HG03064 (cell line): Measurements from ENCODE around the gene IGFBP5.

Source experiments
- ATAC-seq: cut with Tn5 transposase; IDR thresholded peaks from one replicate; pipeline ENCODE4 v1.9.1; 2021; ENCODE audit warnings: low read depth; ENCODE audit not compliant: unreplicated experiment

Gene IGFBP5

DNA sequence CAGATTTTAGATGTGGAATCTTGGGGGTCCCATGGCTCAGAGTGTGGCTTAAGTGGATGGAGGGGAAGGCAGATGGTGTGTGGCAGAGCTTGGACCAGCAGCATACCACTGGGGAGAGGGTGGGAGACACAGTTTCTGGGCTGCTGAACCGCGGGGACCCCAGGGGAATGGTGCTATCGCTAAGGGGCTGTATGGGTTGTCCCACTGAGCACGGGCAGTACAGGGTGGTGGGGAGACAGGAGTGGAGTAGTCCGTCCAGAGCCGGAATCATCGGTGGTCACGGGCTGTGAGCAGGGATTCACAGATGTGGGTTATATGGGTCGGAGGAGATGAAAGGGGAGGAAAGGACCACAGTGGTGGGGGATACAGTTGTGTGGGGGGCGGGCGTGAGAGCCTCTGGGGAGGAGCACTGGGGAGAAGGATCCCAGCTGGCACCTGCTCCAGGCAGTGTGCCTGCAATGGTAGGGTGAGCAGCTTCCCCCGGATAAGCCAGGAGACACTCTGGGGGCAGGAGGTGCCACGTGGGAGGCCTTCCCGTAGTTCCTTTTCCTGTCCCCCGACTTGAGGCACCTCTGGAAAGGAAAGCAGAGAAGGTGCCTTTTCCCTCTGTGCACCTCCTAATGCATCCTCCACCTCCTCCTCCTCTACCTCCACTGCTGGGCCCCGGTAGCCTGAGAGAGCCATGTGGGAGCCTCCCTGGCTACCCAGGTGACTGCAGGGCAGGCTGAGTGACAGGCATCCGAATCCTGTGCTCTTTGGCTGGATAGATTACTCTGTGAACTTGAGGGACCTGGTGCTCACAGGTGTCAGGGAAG is 24.9 kb downstream of the IGFBP5 start:
- no peak for ATAC-seq

- no peak for ATAC-seq
Observed at GRCh38 chr2:216666461-216667233, 28.7 kb downstream of the IGFBP5 start.

DNA sequence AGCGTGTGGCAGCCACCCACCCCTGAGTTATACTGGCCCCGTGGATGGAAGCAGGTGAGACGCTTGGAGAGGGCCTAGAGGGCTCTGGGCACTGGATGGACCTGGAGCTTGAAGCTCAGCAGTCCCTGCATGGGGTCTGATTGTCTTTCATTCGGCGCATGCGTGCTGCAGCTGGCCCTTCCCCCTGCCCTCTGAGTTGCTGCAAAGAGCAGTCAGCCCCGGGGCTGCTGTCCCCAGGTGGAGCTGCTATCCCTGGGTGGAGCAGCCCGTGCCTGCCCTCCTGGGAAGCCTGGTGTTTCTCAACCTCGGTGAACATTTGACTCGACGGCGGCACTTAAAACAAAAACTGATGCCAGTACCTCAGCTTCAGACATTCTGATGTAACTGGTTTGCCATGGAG is 29.6 kb downstream of the IGFBP5 start:
- no peak for ATAC-seq

DNA sequence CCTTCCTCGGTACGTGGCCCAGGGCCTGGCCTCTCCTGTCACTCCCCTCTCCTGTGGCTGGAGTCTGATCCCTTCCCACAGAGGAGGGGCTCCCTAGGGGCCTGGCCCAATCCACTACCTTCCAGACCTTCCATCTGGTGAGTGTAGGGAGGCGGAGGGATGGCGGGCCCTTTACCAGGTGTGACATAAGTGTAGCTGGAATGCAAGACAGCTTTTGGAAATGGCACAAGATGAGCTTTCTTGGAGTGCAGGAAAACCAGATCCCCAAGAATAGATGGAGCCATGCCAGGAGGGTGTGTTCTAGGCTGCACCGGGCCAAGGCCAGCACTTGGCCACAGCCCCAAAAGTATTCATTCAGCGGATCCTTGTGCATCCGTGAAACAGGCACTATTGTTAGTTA is 30.1 kb downstream of the IGFBP5 start:
- no peak for ATAC-seq

- no peak for ATAC-seq
Observed at GRCh38 chr2:216664593-216665034, 30.7 kb downstream of the IGFBP5 start.

- no peak for ATAC-seq
Observed at GRCh38 chr2:216663846-216664245, 31.5 kb downstream of the IGFBP5 start.

DNA sequence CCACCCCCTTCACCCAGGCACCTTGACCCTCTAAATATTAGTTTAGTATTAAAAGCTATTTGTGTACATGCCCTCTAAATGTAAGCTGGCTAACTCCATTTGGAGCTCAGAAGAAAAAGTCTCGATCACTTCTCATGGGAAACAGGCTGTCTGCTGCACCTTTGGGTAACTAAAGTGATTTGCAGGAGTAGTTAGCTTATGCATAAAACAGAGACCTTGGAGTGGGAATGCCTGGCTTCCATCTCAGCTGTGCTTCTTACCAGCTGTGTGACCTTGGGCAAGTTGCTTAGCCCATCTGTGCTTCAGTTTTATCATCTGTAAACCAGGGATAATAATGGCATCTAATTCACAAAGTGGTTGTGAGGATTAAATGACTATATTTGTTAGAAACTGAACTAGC is 32.2 kb downstream of the IGFBP5 start:
- ATAC-seq, result no peak

- ATAC-seq, result no peak
Observed at GRCh38 chr2:216661639-216662375, 33.5 kb downstream of the IGFBP5 start.

- ATAC-seq, result no peak
Observed at GRCh38 chr2:216661051-216661450, 34.3 kb downstream of the IGFBP5 start.

GRCh38 chr2:216660496-216660895 is 34.9 kb downstream of the IGFBP5 start:
- ATAC-seq, result no peak

DNA sequence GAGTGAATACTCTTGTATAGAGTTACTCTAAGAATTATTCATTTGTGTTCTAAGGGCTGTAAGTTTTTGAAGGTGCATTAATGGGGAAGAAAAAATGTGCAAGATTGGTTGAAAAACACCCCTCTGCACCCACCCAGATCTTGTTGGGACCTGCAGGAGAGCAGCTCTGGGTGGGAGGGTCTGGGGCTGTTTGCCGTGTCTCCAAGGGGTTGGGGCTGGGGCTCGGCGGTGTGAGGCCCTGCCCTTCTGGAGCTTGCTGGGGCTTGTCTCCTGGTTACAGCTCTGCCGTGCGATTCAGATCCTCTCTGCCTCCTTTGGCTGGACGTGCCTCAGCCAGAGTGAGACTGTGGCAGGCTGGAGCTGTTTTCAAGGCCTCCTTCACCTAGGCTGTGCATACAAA is 36.1 kb downstream of the IGFBP5 start:
- no peak for ATAC-seq

- no peak for ATAC-seq
Observed at GRCh38 chr2:216658757-216659156, 36.6 kb downstream of the IGFBP5 start.

DNA sequence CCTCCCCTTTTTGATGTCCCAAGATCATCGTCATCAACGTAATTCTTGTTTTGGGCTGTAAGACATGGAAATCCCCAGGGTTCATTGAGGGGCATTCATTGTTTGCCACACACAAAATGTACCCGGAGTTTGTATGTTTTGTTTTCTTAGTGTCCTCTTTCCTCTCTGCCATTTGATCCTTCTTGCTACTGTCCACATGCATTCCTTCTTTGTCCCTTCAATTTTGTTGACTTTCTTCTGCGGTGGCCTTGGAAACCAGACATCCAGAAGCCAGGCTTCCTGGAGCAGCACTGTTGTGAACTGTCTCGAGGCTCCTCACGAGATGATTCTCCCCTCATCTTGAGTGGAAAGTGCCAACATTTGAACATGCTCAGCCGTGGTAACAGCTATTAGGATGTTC is 37.4 kb downstream of the IGFBP5 start:
- no peak for ATAC-seq

GRCh38 chr2:216657086-216657855 is 38.1 kb downstream of the IGFBP5 start:
- ATAC-seq, result no peak

- no peak for ATAC-seq
Observed at GRCh38 chr2:216654528-216655052, 40.8 kb downstream of the IGFBP5 start.

DNA sequence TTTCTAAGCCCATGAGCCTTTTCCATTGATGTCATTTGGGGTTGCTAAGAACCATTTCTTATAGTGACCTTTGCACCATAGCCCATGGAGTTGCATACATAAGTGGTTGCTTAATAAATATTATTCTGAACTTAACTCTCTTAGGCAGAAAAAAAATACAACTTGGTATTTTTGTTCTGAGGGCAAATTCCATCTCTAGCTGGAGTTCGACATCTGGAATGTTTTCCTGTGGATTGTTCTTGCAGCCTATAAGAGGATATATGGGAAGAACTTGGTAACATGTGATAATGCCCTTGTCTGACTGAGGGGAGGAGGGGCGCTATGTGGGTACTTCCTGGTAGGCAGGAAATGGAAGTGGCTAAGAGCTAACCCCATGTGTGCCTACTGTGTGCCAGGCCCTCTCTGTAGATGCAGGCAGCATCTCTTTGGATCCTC is 41.4 kb downstream of the IGFBP5 start:
- no peak for ATAC-seq

DNA sequence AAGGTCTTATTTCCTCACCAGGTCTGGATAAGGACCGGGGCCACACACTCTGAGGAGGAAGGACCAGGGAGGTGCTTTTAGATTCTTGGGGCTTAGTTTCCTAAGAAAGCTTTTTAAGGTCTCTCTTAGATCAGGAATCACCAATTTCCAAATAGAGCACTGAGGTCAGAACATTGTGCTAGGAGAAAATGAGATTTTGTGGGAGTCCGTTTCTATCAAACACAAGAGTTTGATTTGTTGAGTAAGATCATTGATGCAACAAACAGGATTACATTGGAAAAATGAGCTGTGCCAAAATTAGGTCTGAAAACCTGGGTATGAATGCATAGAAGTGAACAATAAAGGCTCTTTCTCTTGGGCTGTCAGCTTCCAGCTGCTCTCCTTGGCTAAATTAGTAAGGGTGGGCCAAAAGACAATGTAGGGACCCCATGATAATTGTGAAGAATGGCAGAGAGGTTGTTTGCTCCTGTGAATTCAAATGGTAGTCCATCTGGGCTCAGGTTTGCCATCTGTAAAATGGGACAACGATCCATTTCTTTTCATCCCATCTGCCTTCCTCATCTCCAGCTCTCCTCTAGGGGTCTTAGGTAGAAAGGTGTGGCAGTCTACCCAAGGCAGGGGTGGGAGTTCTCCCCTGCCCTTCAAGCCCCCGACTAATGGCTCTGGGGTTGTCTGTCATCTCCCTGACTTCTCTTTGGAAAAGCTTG is 42.1 kb downstream of the IGFBP5 start:
- no peak for ATAC-seq

GRCh38 chr2:216652566-216652965 is 42.8 kb downstream of the IGFBP5 start:
- no peak for ATAC-seq

DNA sequence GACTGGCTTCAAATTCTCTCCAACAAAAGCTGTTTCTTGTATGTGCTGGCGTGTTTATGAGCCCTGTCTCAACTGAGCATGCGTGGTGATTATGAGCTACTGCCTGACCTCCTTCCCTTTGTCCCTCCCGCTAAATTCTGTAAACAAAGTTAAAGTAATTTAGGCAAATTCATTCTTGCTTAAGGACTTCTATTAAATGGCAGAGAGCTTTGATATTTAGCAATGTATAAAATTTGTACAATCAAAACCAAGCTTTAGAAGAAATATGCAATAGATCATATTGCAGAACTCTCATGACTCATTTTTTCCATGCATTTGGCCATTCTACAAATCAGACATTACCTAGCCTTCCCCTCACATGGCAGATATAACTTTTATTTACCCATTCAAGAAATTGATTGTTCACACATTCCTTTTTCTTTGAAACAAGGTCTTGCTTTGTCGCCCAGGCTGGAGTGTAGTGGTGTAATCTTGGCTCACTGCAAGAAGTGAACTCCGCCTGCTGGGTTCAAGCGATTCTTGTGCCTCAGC is 43.9 kb downstream of the IGFBP5 start:
- ATAC-seq, result no peak
